ENCODE data around the gene ARFGEF3. TPM values are rescaled to one million over a fixed set of nuclear protein-coding genes. Genes with fewer than 3 reads are reported as not detected.

Gene ARFGEF3
- total and polyA plus RNA-seq, 4 donors: 4.7 to 28.1 (median 14.0) TPM

- WGBS, 2 donors: 82 to 92% methylated on average over 3 of the region's 3 CpGs
- Histone ChIP-seq H3K36me3 (ENCODE audit: control insufficient read depth in 4 of 4, insufficient read depth in 4 of 4, low read length in 4 of 4) (peaks cover 0 to 4% (median 0%) of the 10 kb centered on the region in 4 donors), H3K9ac (ENCODE audit: insufficient read depth in 1 of 2, low read length in 2 of 2) (no peak overlapping the region), H3K27ac (ENCODE audit: low read depth in 1 of 2, low read length in 1 of 2) (no peak overlapping the region), H3K9me3 (ENCODE audit: control insufficient read depth in 4 of 4, insufficient read depth in 3 of 4, low read length in 3 of 4) (no peaks in the 10 kb centered on the region), H3K27me3 (ENCODE audit: control insufficient read depth in 3 of 3, insufficient read depth in 3 of 3, low read length in 2 of 3) (no peaks in the 10 kb centered on the region), H3K4me1 (ENCODE audit: control insufficient read depth in 5 of 5, insufficient read depth in 5 of 5, low read length in 5 of 5) (peaks cover 0 to 2% (median 0%) of the 10 kb centered on the region in 5 donors), H3K4me3 (no peak overlapping the region)
- DNase-seq (no peak), ATAC-seq (ENCODE audit: insufficient read depth, low FRiP score) (no peak)
- TF ChIP-seq, protein P1, sequence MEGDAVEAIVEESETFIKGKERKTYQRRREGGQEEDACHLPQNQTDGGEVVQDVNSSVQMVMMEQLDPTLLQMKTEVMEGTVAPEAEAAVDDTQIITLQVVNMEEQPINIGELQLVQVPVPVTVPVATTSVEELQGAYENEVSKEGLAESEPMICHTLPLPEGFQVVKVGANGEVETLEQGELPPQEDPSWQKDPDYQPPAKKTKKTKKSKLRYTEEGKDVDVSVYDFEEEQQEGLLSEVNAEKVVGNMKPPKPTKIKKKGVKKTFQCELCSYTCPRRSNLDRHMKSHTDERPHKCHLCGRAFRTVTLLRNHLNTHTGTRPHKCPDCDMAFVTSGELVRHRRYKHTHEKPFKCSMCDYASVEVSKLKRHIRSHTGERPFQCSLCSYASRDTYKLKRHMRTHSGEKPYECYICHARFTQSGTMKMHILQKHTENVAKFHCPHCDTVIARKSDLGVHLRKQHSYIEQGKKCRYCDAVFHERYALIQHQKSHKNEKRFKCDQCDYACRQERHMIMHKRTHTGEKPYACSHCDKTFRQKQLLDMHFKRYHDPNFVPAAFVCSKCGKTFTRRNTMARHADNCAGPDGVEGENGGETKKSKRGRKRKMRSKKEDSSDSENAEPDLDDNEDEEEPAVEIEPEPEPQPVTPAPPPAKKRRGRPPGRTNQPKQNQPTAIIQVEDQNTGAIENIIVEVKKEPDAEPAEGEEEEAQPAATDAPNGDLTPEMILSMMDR (IDR thresholded peaks at IDR 0.05; ENCODE audit: control extremely low read depth, extremely low read depth): no peak
These were observed 104.4 kb downstream of the ARFGEF3 start for GRCh38 chr6:138266095-138266494.

GRCh38 chr6:138267971-138268895 is 106.5 kb downstream of the ARFGEF3 start:
- TF ChIP-seq, protein P1 (IDR thresholded peaks at IDR 0.05; ENCODE audit: control extremely low read depth, extremely low read depth): no peak
- no peak for DNase-seq
- Histone ChIP-seq H3K9ac (ENCODE audit: insufficient read depth in 1 of 2, low read length in 2 of 2) (no peak overlapping the region), H3K4me1 (ENCODE audit: control insufficient read depth in 5 of 5, insufficient read depth in 5 of 5, low read length in 5 of 5) (peaks cover 0 to 4% (median 0%) of the 10 kb centered on the region in 5 donors), H3K36me3 (ENCODE audit: control insufficient read depth in 4 of 4, insufficient read depth in 4 of 4, low read length in 4 of 4) (peaks cover 0 to 3% (median 0%) of the 10 kb centered on the region in 4 donors), H3K27me3 (ENCODE audit: control insufficient read depth in 3 of 3, insufficient read depth in 3 of 3, low read length in 2 of 3) (no peaks in the 10 kb centered on the region), H3K4me3 (no peak overlapping the region), H3K9me3 (ENCODE audit: control insufficient read depth in 4 of 4, insufficient read depth in 3 of 4, low read length in 3 of 4) (no peaks in the 10 kb centered on the region), H3K27ac (ENCODE audit: low read depth in 1 of 2, low read length in 1 of 2) (no peak overlapping the region)
- no peak for ATAC-seq (ENCODE audit: insufficient read depth, low FRiP score)
- WGBS, 2 donors: 65 to 81% methylated on average over 11 of the region's 11 CpGs

DNA sequence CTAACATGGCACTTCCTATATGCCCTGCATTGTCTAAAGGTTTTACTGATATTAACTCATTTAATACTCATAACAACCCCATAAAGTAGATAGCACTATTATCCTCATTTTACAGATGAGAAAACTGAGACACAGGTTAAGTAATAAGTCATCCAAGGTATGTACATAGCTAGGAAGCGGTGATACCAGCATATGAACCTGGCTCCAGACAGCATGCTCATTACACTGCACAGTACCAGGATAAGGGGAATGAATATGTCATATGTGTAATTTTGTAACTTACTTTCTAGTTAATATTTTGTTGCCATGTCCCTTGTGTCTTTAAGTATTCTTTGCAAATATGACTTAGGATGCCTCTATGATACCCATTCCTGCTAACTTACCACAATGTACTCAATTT is 109.7 kb downstream of the ARFGEF3 start:
- ATAC-seq (ENCODE audit: insufficient read depth, low FRiP score) (no peak), DNase-seq (no peak)
- no peaks in the 10 kb centered on the region for H3K9me3 ChIP-seq (ENCODE audit: control insufficient read depth in 4 of 4, insufficient read depth in 3 of 4, low read length in 3 of 4)
- H3K4me1 ChIP-seq (ENCODE audit: control insufficient read depth in 5 of 5, insufficient read depth in 5 of 5, low read length in 5 of 5): peaks cover 0 to 4% (median 0%) of the 10 kb centered on the region in 5 donors
- H3K27ac ChIP-seq (ENCODE audit: low read depth in 1 of 2, low read length in 1 of 2): no peak overlapping the region
- no peak overlapping the region for H3K4me3 ChIP-seq
- H3K9ac ChIP-seq (ENCODE audit: insufficient read depth in 1 of 2, low read length in 2 of 2): no peak overlapping the region
- no peaks in the 10 kb centered on the region for H3K27me3 ChIP-seq (ENCODE audit: control insufficient read depth in 3 of 3, insufficient read depth in 3 of 3, low read length in 2 of 3)
- WGBS, 2 donors: 96 to 98% methylated on average over 1 of the region's 1 CpG
- TF ChIP-seq, protein P1 (IDR thresholded peaks at IDR 0.05; ENCODE audit: control extremely low read depth, extremely low read depth): no peak
- peaks cover 0 to 2% (median 0%) of the 10 kb centered on the region in 4 donors for H3K36me3 ChIP-seq (ENCODE audit: control insufficient read depth in 4 of 4, insufficient read depth in 4 of 4, low read length in 4 of 4)

Data from lung (tissue), 12 donors.